A673 (cell line): ENCODE measurements around the gene NPC1L1.

Experiments
- CTCF ChIP-seq: fragments of 300-800, 200-600 bp; sonication (generic); conservative IDR thresholded peaks from 2 replicates; pipeline ENCODE4 v1.5.1; 2017; ENCODE audit warnings: low read depth, mild to moderate bottlenecking, antibody characterized with exemption, low read length, moderate library complexity, mixed read lengths
- EZH2 ChIP-seq: fragments of 200-600 bp; sonication (generic); IDR thresholded peaks from 2 replicates; pipeline ENCODE4 v1.6.1; 2017; ENCODE audit warnings: borderline replicate concordance, low read depth, mild to moderate bottlenecking, mixed read lengths, antibody characterized with exemption, low read length; ENCODE audit not compliant: poor library complexity, severe bottlenecking

DNA sequence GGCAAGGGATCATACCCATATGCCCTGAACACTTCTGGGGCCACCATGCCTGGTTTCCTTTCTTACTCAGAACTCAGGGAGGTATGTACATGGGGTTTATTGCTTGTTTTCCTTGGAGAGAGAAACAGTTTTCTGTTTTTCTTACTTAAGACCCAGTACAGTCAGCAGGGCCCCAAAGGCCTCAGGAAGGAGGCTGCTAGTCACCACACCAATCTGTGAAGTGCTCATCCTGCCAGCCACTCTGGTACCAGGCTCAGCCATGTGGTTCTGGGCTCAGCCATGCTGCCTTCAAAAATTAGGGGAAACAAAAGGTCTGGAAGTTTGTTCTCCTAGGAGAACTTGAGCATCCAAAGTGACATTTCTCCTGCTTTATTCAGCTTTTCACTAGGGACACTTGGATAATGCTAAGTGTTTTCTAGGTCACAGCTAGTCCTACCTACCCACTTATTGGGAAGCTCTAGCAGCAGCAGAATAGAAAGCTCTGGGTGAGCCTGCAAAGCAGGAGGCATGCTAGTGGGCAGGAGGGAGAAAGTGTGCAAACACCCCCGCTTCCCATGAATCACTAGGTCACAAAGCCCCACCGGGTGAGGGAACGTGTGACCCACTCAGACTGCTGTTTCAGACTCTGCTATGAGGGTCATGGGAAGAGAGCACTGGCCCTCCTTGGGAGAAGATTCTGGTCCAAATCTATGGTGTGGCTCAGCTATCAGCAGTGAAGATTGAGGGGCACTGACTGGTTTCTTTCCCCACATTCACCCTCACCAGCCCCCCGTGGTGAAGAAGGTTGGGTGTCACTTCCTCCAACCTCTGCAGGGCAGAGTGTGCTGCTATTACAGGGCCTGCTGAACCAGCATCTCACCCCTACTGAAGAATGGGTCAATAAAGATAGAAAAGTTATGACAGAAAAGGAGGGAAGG lies 74.6 kb downstream of the NPC1L1 start:
- TF ChIP-seq CTCF (no peak), EZH2 (no peak)
